OCI-LY7 (cell line): ENCODE results near the gene NF1.

Source experiments
- CTCF ChIP-seq: fragments of 200-600 bp; sonication (generic); conservative IDR thresholded peaks from 2 replicates; pipeline ENCODE4 v1.5.1; 2014; ENCODE audit warnings: mild to moderate bottlenecking, antibody characterized with exemption, low read length, moderate library complexity, mixed read lengths
- EZH2phosphoT487 ChIP-seq: fragments of 200-600 bp; sonication (generic); IDR thresholded peaks from 2 replicates; pipeline ENCODE4 v1.6.1; 2018; ENCODE audit warnings: low read depth, borderline replicate concordance, mild to moderate bottlenecking, mixed run types, antibody characterized with exemption, low read length, moderate library complexity, mixed read lengths

DNA sequence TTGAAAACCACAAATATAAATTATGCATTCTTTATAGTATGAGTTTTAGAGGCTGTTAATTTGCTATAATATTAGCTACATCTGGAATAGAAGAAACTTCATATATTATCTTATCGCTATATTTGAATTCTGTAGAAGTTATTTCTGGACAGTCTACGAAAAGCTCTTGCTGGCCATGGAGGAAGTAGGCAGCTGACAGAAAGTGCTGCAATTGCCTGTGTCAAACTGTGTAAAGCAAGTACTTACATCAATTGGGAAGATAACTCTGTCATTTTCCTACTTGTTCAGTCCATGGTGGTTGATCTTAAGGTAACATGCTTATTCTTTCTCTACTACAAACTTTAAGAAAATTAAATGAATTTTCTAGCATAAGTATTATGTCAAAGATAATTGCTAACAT lies 105.5 kb downstream of the NF1 start:
- TF ChIP-seq CTCF (no peak), EZH2phosphoT487 (no peak)
